Activated T-cell treated with anti-CD3 and anti-CD28 coated beads, Interleukin-2, amount 50 U/mL, for 4 hours (primary cell): ENCODE measurements around the gene MYO1D. TPM values are rescaled to one million over a fixed set of nuclear protein-coding genes. Genes with fewer than 3 reads are reported as not detected.
"Not testable (repeated sequence)": the region's sequence is repeated elsewhere in the genome, so short reads cannot be mapped to it uniquely, and the experiment has no call there.

Experiments
- ATAC-seq, 2 donors: fragments of 200-7000 bp; cut with Tn5 transposase; one replicate each; pipeline ENCODE4 v1.10.0; 2021
- DNase-seq: peaks from one replicate; pipeline ENCODE4 v3.0.0-alpha.2; 2020
- H3K27me3 Mint-ChIP-seq: one replicate; pipeline ENCODE4 v1.8.0; 2021; ENCODE audit warnings: low read depth, mixed read lengths
- H3K36me3 Mint-ChIP-seq: one replicate; pipeline ENCODE4 v1.8.0; 2022; ENCODE audit warnings: mixed read lengths; ENCODE audit not compliant: insufficient read depth
- H3K4me1 Mint-ChIP-seq: one replicate; pipeline ENCODE4 v1.8.0; 2021; ENCODE audit warnings: low read depth, mixed read lengths
- H3K4me3 Mint-ChIP-seq: one replicate; pipeline ENCODE4 v1.8.0; 2021; ENCODE audit warnings: mild to moderate bottlenecking, moderate library complexity, mixed read lengths
- H3K9me3 Mint-ChIP-seq: one replicate; pipeline ENCODE4 v1.8.0; 2021; ENCODE audit warnings: mixed read lengths
- total RNA-seq, 3 donors: library from RNA; stranded (reverse); gene quantifications; one replicate each; pipeline ENCODE4 v1.2.1, GENCODE V29; 2021

Gene MYO1D
- total RNA-seq, 3 donors from 2014 or later, result 8.5 to 14.6 (median 10.6) TPM

GRCh38 chr17:32684087-32684958, 192.6 kb downstream of the MYO1D start:
- ATAC-seq (no peak), DNase-seq (no peak)
- Mint-ChIP-seq H3K4me3 (no peak overlapping the region), H3K36me3 (peaks cover 1% of the 10 kb centered on the region), H3K4me1 (no peaks in the 10 kb centered on the region), H3K27me3 (peaks cover 2% of the 10 kb centered on the region), H3K9me3 (no peaks in the 10 kb centered on the region)

GRCh38 chr17:32673964-32674363, 203.0 kb downstream of the MYO1D start:
- no peak for ATAC-seq
- Mint-ChIP-seq H3K4me1 (no peaks in the 10 kb centered on the region), H3K27me3 (peaks cover 3% of the 10 kb centered on the region), H3K9me3 (peaks cover 5% of the 10 kb centered on the region), H3K36me3 (no peaks in the 10 kb centered on the region), H3K4me3 (no peak overlapping the region)
- DNase-seq, result no peak

DNA sequence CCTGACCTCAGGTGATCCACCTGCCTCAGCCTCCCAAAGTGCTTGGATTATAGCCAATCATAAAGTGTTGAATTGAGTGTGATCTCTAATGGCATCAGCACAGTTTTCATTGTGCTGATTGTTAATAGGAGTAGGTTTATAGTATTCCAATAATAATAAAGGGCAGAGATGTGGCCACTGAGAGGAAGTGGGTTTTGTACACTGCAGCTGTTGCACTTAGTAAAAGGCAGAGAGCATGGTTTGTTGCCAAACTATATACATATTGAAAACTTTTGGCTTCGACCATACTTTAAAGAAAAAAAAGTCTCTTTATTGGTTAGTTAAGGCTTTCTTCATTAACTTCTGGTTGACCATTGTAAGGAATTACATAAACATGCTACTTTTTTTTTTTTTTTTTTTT, 204.2 kb downstream of the MYO1D start:
- DNase-seq, result no peak
- no peaks in the 10 kb centered on the region for H3K36me3 Mint-ChIP-seq
- no peak overlapping the region for H3K4me3 Mint-ChIP-seq
- no peak for ATAC-seq
- peaks cover 3% of the 10 kb centered on the region for H3K27me3 Mint-ChIP-seq
- no peaks in the 10 kb centered on the region for H3K4me1 Mint-ChIP-seq
- peaks cover 5% of the 10 kb centered on the region for H3K9me3 Mint-ChIP-seq

GRCh38 chr17:32671896-32672295, 205.0 kb downstream of the MYO1D start:
- ATAC-seq (no peak), DNase-seq (no peak)
- no peaks in the 10 kb centered on the region for H3K4me1 Mint-ChIP-seq
- H3K36me3 Mint-ChIP-seq, result no peaks in the 10 kb centered on the region
- peaks cover 5% of the 10 kb centered on the region for H3K9me3 Mint-ChIP-seq
- no peak overlapping the region for H3K4me3 Mint-ChIP-seq
- H3K27me3 Mint-ChIP-seq, result peaks cover 3% of the 10 kb centered on the region

DNA sequence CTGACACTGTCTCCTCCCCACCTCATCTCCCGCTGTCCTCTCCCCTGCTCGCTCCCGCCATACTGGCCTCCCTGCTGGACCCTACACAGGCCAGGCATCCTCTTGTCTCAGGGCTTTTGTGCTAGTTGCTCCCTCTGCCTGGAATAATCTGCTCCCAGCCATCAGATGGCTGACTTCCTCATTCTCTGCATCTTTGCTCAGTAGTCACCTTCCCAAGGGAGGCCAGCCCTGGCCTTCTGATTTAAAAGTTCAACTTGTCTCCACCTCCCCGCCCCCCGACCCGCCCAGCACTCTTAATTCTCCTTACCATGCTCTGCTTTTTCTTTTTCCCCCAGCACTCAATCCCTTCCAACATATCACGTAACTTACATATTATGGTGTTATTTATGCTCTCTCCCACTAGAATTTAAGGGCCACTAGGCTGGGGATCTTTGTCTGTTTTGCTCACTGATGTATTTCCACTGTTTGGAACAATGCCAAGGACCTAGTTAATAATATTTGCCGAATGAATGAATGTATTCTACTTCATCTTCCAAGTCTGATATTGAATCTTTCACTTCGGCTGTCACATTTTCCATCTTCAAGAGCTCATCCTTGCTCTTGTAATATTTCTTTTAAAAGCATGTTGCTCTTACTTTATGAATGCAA, 211.9 kb downstream of the MYO1D start:
- DNase-seq (no peak), ATAC-seq (no peak)
- H3K27me3 Mint-ChIP-seq, result no peaks in the 10 kb centered on the region
- no peaks in the 10 kb centered on the region for H3K36me3 Mint-ChIP-seq
- no peak overlapping the region for H3K4me3 Mint-ChIP-seq
- no peaks in the 10 kb centered on the region for H3K9me3 Mint-ChIP-seq
- no peaks in the 10 kb centered on the region for H3K4me1 Mint-ChIP-seq

- Mint-ChIP-seq H3K27me3 (no peaks in the 10 kb centered on the region), H3K4me3 (no peak overlapping the region), H3K36me3 (peaks cover 3% of the 10 kb centered on the region)
These were observed 216.4 kb downstream of the MYO1D start for GRCh38 chr17:32660496-32660985.

GRCh38 chr17:32659419-32659842, 217.5 kb downstream of the MYO1D start:
- H3K4me1 Mint-ChIP-seq, result peaks cover 2% of the 10 kb centered on the region
- H3K36me3 Mint-ChIP-seq, result peaks cover 9% of the 10 kb centered on the region
- no peaks in the 10 kb centered on the region for H3K9me3 Mint-ChIP-seq
- ATAC-seq (peak; percentile 35 to 55), DNase-seq (peak; percentile 55)
- H3K27me3 Mint-ChIP-seq, result peaks cover 2% of the 10 kb centered on the region
- no peak overlapping the region for H3K4me3 Mint-ChIP-seq

More at GRCh38 chr17:32660496-32660985, 216.4 kb downstream of the MYO1D start:
- DNase-seq (no peak), ATAC-seq (no peak)
- Mint-ChIP-seq H3K9me3 (no peaks in the 10 kb centered on the region), H3K4me1 (peaks cover 2% of the 10 kb centered on the region)

GRCh38 chr17:32658470-32659418, 218.2 kb downstream of the MYO1D start:
- Mint-ChIP-seq H3K4me1 (peaks cover 2% of the 10 kb centered on the region), H3K27me3 (peaks cover 2% of the 10 kb centered on the region), H3K4me3 (no peak overlapping the region), H3K36me3 (peaks cover 13% of the 10 kb centered on the region), H3K9me3 (no peaks in the 10 kb centered on the region)
- no peak for DNase-seq
- ATAC-seq, result no peak

DNA sequence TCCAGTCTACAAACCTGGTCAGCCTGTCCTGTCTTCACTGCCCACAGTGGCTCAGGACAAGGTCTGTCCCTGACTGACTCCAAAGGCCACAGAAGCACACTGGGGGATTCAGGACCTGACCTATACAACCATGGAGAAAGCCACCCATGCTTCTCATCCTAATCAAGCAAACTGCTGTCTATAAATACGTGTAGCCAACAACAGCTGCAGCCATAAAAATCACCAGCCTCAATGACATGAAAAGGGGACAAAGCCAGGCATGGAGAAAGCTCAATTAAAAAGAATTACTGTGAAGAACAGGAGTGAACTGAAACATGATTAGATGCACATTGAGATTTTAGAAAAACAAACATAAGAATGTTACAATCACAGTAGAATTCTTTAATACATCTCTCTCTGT, 220.0 kb downstream of the MYO1D start:
- Mint-ChIP-seq H3K9me3 (no peaks in the 10 kb centered on the region), H3K27me3 (peaks cover 2% of the 10 kb centered on the region), H3K4me1 (peaks cover 2% of the 10 kb centered on the region), H3K4me3 (no peak overlapping the region), H3K36me3 (peaks cover 22% of the 10 kb centered on the region)
- ATAC-seq, result no peak
- no peak for DNase-seq

DNA sequence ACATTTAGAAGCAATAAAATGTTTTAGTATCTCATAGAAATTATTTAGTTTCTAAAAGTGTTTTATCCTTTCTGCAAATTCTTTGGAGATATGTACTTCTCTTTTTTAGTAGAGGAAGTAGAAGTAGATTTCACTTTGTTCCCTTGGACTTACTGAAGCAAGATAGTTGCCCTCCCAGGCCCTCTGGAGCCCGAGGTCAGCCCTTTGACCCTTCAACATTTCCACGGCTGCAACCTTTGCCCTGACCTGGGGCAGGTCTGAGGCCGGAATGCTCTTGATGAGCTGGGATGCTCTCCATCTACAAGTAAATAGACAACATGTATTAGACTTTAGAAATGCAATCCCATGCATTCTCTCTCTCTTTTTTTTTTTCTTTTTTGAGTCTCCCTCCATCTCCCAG, 222.6 kb downstream of the MYO1D start:
- ATAC-seq, result no peak
- Mint-ChIP-seq H3K27me3 (peaks cover 2% of the 10 kb centered on the region), H3K4me3 (no peak overlapping the region), H3K36me3 (peaks cover 41% of the 10 kb centered on the region), H3K9me3 (peaks cover 17% of the 10 kb centered on the region), H3K4me1 (peaks cover 2% of the 10 kb centered on the region)
- DNase-seq, result no peak

GRCh38 chr17:32651084-32651483, 225.8 kb downstream of the MYO1D start:
- Mint-ChIP-seq H3K4me3 (no peak overlapping the region), H3K4me1 (no peaks in the 10 kb centered on the region), H3K36me3 (peaks cover 39% of the 10 kb centered on the region), H3K27me3 (peaks cover 2% of the 10 kb centered on the region), H3K9me3 (peaks cover 17% of the 10 kb centered on the region)
- ATAC-seq (no peak), DNase-seq (no peak)

GRCh38 chr17:32648450-32648849, 228.5 kb downstream of the MYO1D start:
- H3K4me3 Mint-ChIP-seq, result no peak overlapping the region
- peaks cover 29% of the 10 kb centered on the region for H3K36me3 Mint-ChIP-seq
- H3K4me1 Mint-ChIP-seq, result no peaks in the 10 kb centered on the region
- DNase-seq (no peak), ATAC-seq (no peak)
- peaks cover 20% of the 10 kb centered on the region for H3K9me3 Mint-ChIP-seq
- no peaks in the 10 kb centered on the region for H3K27me3 Mint-ChIP-seq

DNA sequence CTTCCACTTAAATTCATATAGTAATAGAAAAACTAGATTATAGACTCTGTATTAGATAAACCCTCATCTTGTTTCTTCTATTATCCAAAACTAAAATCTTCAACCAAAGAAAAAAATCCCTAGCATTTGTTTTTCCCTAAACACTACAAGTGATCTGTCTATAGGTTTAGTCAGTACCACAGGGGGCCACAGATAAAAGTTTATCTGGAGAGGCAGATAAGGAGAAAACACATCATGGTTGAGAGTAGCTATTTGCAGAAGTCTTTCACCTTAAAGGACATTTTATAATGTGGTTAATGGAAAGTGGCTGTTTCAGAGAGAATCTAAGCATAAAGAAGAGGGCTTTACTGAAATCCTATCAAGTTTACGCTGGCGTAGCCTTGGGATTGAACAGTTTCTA, 230.0 kb downstream of the MYO1D start:
- peaks cover 20% of the 10 kb centered on the region for H3K9me3 Mint-ChIP-seq
- no peaks in the 10 kb centered on the region for H3K4me1 Mint-ChIP-seq
- DNase-seq (no peak), ATAC-seq (no peak)
- H3K27me3 Mint-ChIP-seq, result no peaks in the 10 kb centered on the region
- no peak overlapping the region for H3K4me3 Mint-ChIP-seq
- H3K36me3 Mint-ChIP-seq, result peaks cover 23% of the 10 kb centered on the region

- not testable (repeated sequence) for H3K9me3 Mint-ChIP-seq, H3K27me3 Mint-ChIP-seq, ATAC-seq, DNase-seq, H3K4me3 Mint-ChIP-seq, H3K4me1 Mint-ChIP-seq, H3K36me3 Mint-ChIP-seq
These were observed 235.4 kb downstream of the MYO1D start for GRCh38 chr17:32641514-32641913.
